MCF 10A (cell line): ENCODE measurements around the gene MPDU1. TPM values are rescaled to one million over a fixed set of nuclear protein-coding genes. Genes with fewer than 3 reads are reported as not detected.

Experiments used
- BruUV-seq: library from RNA; stranded (reverse); fragments of 400-500 nt; replicated peaks from 2 replicates; lab custom pipeline; 2021; lab: Mats Ljungman, UMichigan
- CTCF ChIA-PET: fragments of 300-600 bp; sonication (Branson Sonifier 250); formaldehyde crosslinking; extraction: SDS; loops from one replicate; lab custom pipeline; 2021; ENCODE audit warnings: antibody characterized with exemption, inconsistent platforms; lab: Yijun Ruan, JAX
- POLR2A ChIA-PET: fragments of 300-600, 350-650 bp; sonication (Branson Sonifier 250); formaldehyde crosslinking; extraction: SDS; loops from one replicate; lab custom pipeline; 2020; ENCODE audit warnings: antibody characterized with exemption, inconsistent platforms; lab: Yijun Ruan, JAX
- DNase-seq: peaks from one replicate; pipeline ENCODE4 v3.0.0-alpha.2; 2018; ENCODE audit not compliant: unreplicated experiment
- H3K27ac Mint-ChIP-seq: one replicate; pipeline ENCODE4 v1.8.0; 2022; ENCODE audit warnings: mild to moderate bottlenecking, low read depth, mixed read lengths; ENCODE audit not compliant: unreplicated experiment
- H3K27me3 Mint-ChIP-seq: one replicate; pipeline ENCODE4 v1.8.0; 2022; ENCODE audit warnings: mixed read lengths; ENCODE audit not compliant: insufficient read depth, unreplicated experiment
- H3K36me3 Mint-ChIP-seq: one replicate; pipeline ENCODE4 v1.8.0; 2022; ENCODE audit warnings: mild to moderate bottlenecking, moderate library complexity, mixed read lengths; ENCODE audit not compliant: insufficient read depth, unreplicated experiment
- H3K4me1 Mint-ChIP-seq: one replicate; pipeline ENCODE4 v1.8.0; 2022; ENCODE audit warnings: mixed read lengths; ENCODE audit not compliant: insufficient read depth, unreplicated experiment
- H3K4me3 Mint-ChIP-seq: one replicate; pipeline ENCODE4 v1.8.0; 2022; ENCODE audit warnings: mild to moderate bottlenecking, moderate library complexity, mixed read lengths; ENCODE audit not compliant: unreplicated experiment
- H3K9me3 Mint-ChIP-seq: one replicate; pipeline ENCODE4 v1.8.0; 2022; ENCODE audit warnings: mixed read lengths; ENCODE audit not compliant: unreplicated experiment
- CTCF ChIP-seq: fragments of 200-600 bp; IDR thresholded peaks from one replicate; pipeline ENCODE4 v1.8.0; 2022; ENCODE audit warnings: antibody characterized with exemption, mild to moderate bottlenecking; ENCODE audit not compliant: unreplicated experiment
- intact Hi-C: fragments of 100-400 bp; cut with micrococcal nuclease; formaldehyde crosslinking; loops from 2 replicates; pipeline ENCODE4 v1.14.1; 2022
- total RNA-seq: library from RNA; stranded (reverse); gene quantifications from 2 replicates; pipeline ENCODE4 v1.2.3, GENCODE V29; 2022

MPDU1 gene
- total RNA-seq, 1 experiment from 2014 or later: 56.5 TPM

DNA sequence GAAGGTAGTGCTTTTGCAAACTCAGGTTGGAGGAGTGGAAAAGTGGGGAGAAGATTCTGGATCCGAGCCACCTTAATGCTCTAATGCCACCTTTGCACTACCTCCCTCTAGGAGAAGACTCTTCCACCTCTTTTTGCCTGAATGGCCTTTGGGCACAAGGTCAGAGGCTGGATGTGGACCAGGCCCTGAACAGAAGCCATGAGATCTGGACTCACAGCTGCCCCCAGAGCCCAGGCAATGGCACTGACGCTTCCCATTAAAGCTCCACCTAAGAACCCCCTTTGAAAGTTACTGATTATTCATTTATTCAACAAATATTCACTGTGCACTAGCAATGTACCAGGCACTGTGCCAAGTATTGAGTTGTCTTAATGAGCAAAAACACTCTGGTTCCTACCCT, 49.4 kb downstream of the MPDU1 start:
- POLR2A ChIA-PET: interaction anchor here (1.1 to 12.8 kb wide), 3 partner anchors 34 to 54 kb away, joined by 4 to 208 read pairs (median 4); partner anchors contain the start of genes SOX15, TP53 and WRAP53
- intact Hi-C loops: no loop called here
- TF ChIP-seq CTCF: no peak

DNA sequence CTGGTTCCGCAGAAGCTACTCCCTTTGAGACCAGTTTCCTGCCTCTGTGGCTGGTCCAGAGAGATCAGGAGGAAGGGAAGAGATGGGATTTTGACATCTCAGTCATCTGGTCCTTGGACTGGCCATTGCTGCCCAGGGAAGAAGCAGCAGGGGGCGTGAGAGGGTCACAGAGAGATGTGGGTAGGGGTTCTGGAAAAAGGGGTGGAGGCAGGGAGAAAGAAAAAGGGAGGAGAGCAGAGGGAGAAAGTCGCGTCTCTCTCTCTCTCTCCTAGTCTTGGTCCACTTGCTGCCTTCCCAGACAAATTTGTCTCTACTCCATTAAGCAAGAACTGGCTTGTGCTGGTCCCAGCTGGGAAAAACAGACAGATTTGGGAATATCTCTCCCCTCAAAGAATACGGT, 50.7 kb downstream of the MPDU1 start:
- intact Hi-C loops: no loop called here
- Mint-ChIP-seq H3K4me3 (no peak overlapping the region), H3K27me3 (no peaks in the 10 kb centered on the region), H3K4me1 (no peaks in the 10 kb centered on the region), H3K9me3 (no peaks in the 10 kb centered on the region), H3K36me3 (no peaks in the 10 kb centered on the region), H3K27ac (no peak overlapping the region)
- peak; percentile 55 for DNase-seq
- CTCF ChIA-PET: interaction anchor here (0.7 to 4.4 kb wide), 6 partner anchors 24 to 82 kb away, joined by 3 to 48 read pairs (median 5); partner anchors contain the start of genes TP53 and WRAP53
- POLR2A ChIA-PET: interaction anchor here (12.8 kb wide), 1 partner anchor 53 kb away, joined by 208 read pairs; the partner anchor contains the start of genes TP53 and WRAP53
- no TSS peak for BruUV-seq
- peak; percentile 51 for TF ChIP-seq CTCF

More for the DNA sequence above, 49.4 kb downstream of the MPDU1 start:
- CTCF ChIA-PET: interaction anchor here (0.6 to 4.4 kb wide), 18 partner anchors 9 to 309 kb away, joined by 3 to 48 read pairs (median 5); partner anchors contain the start of genes ATP1B2, TP53 and WRAP53
- BruUV-seq: no TSS peak
- Mint-ChIP-seq H3K27me3 (no peaks in the 10 kb centered on the region), H3K27ac (no peak overlapping the region), H3K36me3 (no peaks in the 10 kb centered on the region), H3K4me3 (no peak overlapping the region), H3K9me3 (no peaks in the 10 kb centered on the region), H3K4me1 (no peaks in the 10 kb centered on the region)
- DNase-seq: no peak

- no peak for DNase-seq
- CTCF ChIA-PET: interaction anchor here (0.7 kb wide), 1 partner anchor 63 kb away, joined by 4 read pairs; no protein-coding TSS in a partner anchor
- H3K9me3 Mint-ChIP-seq: no peaks in the 10 kb centered on the region
- intact Hi-C loops: no loop called here
- H3K27me3 Mint-ChIP-seq: no peaks in the 10 kb centered on the region
- H3K4me3 Mint-ChIP-seq: no peak overlapping the region
- H3K4me1 Mint-ChIP-seq: no peaks in the 10 kb centered on the region
- H3K36me3 Mint-ChIP-seq: no peaks in the 10 kb centered on the region
- BruUV-seq: no TSS peak
- no peak for TF ChIP-seq CTCF
- POLR2A ChIA-PET: interaction anchor here (1.1 to 12.8 kb wide), 2 partner anchors 9 to 51 kb away, joined by 3 to 208 read pairs; partner anchors contain the start of genes SAT2, TP53 and WRAP53
- no peak overlapping the region for H3K27ac Mint-ChIP-seq
Measured at GRCh38 chr17:7636163-7636562, 52.5 kb downstream of the MPDU1 start.

Other genes with a start within 250 kb of the MPDU1 start
- gene ACAP1, start 247.3 kb upstream of the MPDU1 start, total RNA-seq: 4.4 and 4.9 TPM in 2 replicates
- gene KCTD11, start 231.7 kb upstream of the MPDU1 start, total RNA-seq: 9.2 and 10.1 TPM in 2 replicates
- gene TMEM95, start 228.7 kb upstream of the MPDU1 start, total RNA-seq: not detected in 2 replicates
- gene TNK1, start 202.8 kb upstream of the MPDU1 start, total RNA-seq: 6.4 and 8.0 TPM in 2 replicates
- 53.8 and 59.0 TPM in 2 replicates for gene PLSCR3, start 189.3 kb upstream of the MPDU1 start, total RNA-seq
- 35.2 and 42.9 TPM in 2 replicates for gene TMEM256, start 179.8 kb upstream of the MPDU1 start, total RNA-seq
- 6.7 and 9.0 TPM in 2 replicates for gene NLGN2, start 176.0 kb upstream of the MPDU1 start, total RNA-seq
- not detected in 2 replicates for gene SPEM1, start 163.5 kb upstream of the MPDU1 start, total RNA-seq
- gene SPEM2, start 158.2 kb upstream of the MPDU1 start, total RNA-seq: not detected in 2 replicates
- gene SPEM3, start 155.0 kb upstream of the MPDU1 start, total RNA-seq: not detected in 2 replicates
- gene TMEM102, start 148.4 kb upstream of the MPDU1 start, total RNA-seq: 6.1 and 6.3 TPM in 2 replicates
- 0.84 and 2.1 TPM in 2 replicates for gene FGF11, start 144.3 kb upstream of the MPDU1 start, total RNA-seq
- gene CHRNB1, start 138.8 kb upstream of the MPDU1 start, total RNA-seq: 3.3 and 7.8 TPM in 2 replicates
- 26.3 and 29.1 TPM in 2 replicates for gene ZBTB4, start 104.2 kb upstream of the MPDU1 start, total RNA-seq
- not detected in 2 replicates for gene SLC35G6, start 102.4 kb upstream of the MPDU1 start, total RNA-seq
- gene POLR2A, start 99.5 kb upstream of the MPDU1 start, total RNA-seq: 89.6 and 107 TPM in 2 replicates
- 3.5 and 3.9 TPM in 2 replicates for gene TNFSF12, start 34.8 kb upstream of the MPDU1 start, total RNA-seq
- 6.3 and 10.8 TPM in 2 replicates for gene TNFSF13, start 25.1 kb upstream of the MPDU1 start, total RNA-seq
- 66.9 and 67.3 TPM in 2 replicates for gene SENP3, start 21.9 kb upstream of the MPDU1 start, total RNA-seq
- gene CD68, start 4.2 kb upstream of the MPDU1 start, total RNA-seq: 6.9 and 10.6 TPM in 2 replicates
- 32.6 and 34.4 TPM in 2 replicates for gene SOX15, start 6.2 kb downstream of the MPDU1 start, total RNA-seq
- 60.7 and 65.1 TPM in 2 replicates for gene FXR2, start 31.0 kb downstream of the MPDU1 start, total RNA-seq
- gene SAT2, start 44.0 kb downstream of the MPDU1 start, total RNA-seq: 66.8 and 82.7 TPM in 2 replicates
- gene SHBG, start 46.3 kb downstream of the MPDU1 start, total RNA-seq: 0.35 and 1.1 TPM in 2 replicates
- not detected in 2 replicates for gene ATP1B2, start 67.1 kb downstream of the MPDU1 start, total RNA-seq
- gene TP53, start 103.6 kb downstream of the MPDU1 start, total RNA-seq: 131 and 181 TPM in 2 replicates
- gene WRAP53, start 104.6 kb downstream of the MPDU1 start, total RNA-seq: 10.7 and 11.7 TPM in 2 replicates
- 1.3 and 1.4 TPM in 2 replicates for gene EFNB3, start 121.3 kb downstream of the MPDU1 start, total RNA-seq
- gene DNAH2, start 133.9 kb downstream of the MPDU1 start, total RNA-seq: 0.05 and 0.12 TPM in 2 replicates